Prostate gland (tissue), 2 donors: ENCODE measurements around the gene BMERB1.
"Not testable (repeated sequence)": the region's sequence is repeated elsewhere in the genome, so short reads cannot be mapped to it uniquely, and the experiment has no call there.

ENCODE experiments used
- POLR2A ChIP-seq: fragments of 450-650 bp; IDR thresholded peaks from one replicate; pipeline ENCODE4 v1.6.1; 2016; ENCODE audit warnings: antibody characterized with exemption, mild to moderate bottlenecking
- POLR2AphosphoS5 ChIP-seq: sonication (generic); formaldehyde crosslinking; IDR thresholded peaks from one replicate; pipeline ENCODE4 v1.6.1; 2017; ENCODE audit warnings: antibody characterized with exemption
- TF ChIP-seq, protein P1 (sequence below), 4 experiments: fragments of 200-600 bp in 2 of 4; fragments of 450-650 bp in 2 of 4; sonication (generic) in 2 of 4; IDR thresholded peaks; 1 replicate in 3 of 4; 2 replicates in 1 of 4; pipeline ENCODE4 v1.5.1; 2016 to 2019; ENCODE audit warnings: antibody characterized with exemption in 4 of 4, mild to moderate bottlenecking in 2 of 4, moderate library complexity in 2 of 4

DNA sequence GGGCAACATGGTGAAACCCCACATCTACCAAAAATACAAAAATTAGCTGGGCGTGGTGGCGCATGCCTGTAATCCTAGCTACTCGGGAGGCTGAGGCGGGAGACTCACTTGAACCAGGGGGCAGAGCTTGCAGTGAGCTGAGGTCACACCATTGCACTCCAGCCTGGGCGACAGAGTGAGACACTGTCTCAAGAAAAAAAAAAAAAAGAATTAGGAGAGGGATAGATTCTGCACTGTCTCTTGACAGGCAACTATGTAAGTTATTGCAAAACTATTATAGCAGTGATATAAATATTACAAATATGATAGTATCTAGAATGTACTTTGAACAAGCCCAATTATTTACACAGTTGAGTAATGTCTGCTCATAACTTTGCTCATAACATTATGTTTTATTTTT, 7.8 kb downstream of the BMERB1 start:
- TF ChIP-seq, protein P1, sequence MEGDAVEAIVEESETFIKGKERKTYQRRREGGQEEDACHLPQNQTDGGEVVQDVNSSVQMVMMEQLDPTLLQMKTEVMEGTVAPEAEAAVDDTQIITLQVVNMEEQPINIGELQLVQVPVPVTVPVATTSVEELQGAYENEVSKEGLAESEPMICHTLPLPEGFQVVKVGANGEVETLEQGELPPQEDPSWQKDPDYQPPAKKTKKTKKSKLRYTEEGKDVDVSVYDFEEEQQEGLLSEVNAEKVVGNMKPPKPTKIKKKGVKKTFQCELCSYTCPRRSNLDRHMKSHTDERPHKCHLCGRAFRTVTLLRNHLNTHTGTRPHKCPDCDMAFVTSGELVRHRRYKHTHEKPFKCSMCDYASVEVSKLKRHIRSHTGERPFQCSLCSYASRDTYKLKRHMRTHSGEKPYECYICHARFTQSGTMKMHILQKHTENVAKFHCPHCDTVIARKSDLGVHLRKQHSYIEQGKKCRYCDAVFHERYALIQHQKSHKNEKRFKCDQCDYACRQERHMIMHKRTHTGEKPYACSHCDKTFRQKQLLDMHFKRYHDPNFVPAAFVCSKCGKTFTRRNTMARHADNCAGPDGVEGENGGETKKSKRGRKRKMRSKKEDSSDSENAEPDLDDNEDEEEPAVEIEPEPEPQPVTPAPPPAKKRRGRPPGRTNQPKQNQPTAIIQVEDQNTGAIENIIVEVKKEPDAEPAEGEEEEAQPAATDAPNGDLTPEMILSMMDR (IDR thresholded peaks at IDR 0.05) = not testable (repeated sequence)
- TF ChIP-seq POLR2A = not testable (repeated sequence)
- peak; percentile 27 for TF ChIP-seq POLR2AphosphoS5
